Rectal smooth muscle tissue (tissue), 1 donor: ENCODE measurements around the gene PDE6A.

ENCODE experiments used
- H3K27ac ChIP-seq: one replicate; pipeline ENCODE4 v1.7.0; 2013; ENCODE audit warnings: low read depth, low read length, inconsistent platforms
- H3K27me3 ChIP-seq: one replicate; pipeline ENCODE4 v1.7.0; 2013; ENCODE audit warnings: low read length; ENCODE audit not compliant: control insufficient read depth, insufficient read depth
- H3K36me3 ChIP-seq: one replicate; pipeline ENCODE4 v1.7.0; 2013; ENCODE audit warnings: low read length; ENCODE audit not compliant: control insufficient read depth, insufficient read depth
- H3K4me1 ChIP-seq: one replicate; pipeline ENCODE4 v1.7.0; 2013; ENCODE audit warnings: low read length; ENCODE audit not compliant: control insufficient read depth, insufficient read depth
- H3K4me3 ChIP-seq: one replicate; pipeline ENCODE4 v1.7.0; 2013; ENCODE audit warnings: low read length
- H3K9ac ChIP-seq: one replicate; pipeline ENCODE4 v1.7.0; 2013; ENCODE audit warnings: low read length

The PDE6A gene

DNA sequence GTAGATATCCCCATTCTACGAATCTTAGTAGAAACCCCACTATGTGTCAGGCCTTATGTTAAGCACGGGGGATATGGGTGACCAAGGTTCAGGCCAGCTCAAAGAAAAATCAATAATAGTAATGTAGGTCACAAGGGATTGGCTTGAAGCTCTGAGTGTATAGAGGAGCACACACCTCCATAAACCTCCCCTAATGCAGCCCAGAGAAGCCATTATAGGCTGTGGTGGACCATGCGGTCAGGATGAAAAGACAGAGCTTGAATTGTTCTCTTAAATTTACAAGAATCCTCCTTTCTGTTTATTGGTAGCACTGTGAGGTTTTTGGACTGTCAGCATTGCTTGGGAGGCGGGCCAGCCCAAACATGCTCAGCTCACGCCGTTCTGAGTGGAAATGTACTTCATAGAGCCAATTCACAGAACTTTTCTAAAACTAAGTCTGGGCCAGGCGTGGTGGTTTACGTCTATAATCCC, 9.1 kb downstream of the PDE6A start:
- H3K27me3 ChIP-seq, result no peaks in the 10 kb centered on the region
- H3K36me3 ChIP-seq, result no peaks in the 10 kb centered on the region
- H3K4me1 ChIP-seq, result no peaks in the 10 kb centered on the region
- H3K27ac ChIP-seq, result no peak overlapping the region
- H3K9ac ChIP-seq, result no peak overlapping the region
- H3K4me3 ChIP-seq, result no peak overlapping the region

DNA sequence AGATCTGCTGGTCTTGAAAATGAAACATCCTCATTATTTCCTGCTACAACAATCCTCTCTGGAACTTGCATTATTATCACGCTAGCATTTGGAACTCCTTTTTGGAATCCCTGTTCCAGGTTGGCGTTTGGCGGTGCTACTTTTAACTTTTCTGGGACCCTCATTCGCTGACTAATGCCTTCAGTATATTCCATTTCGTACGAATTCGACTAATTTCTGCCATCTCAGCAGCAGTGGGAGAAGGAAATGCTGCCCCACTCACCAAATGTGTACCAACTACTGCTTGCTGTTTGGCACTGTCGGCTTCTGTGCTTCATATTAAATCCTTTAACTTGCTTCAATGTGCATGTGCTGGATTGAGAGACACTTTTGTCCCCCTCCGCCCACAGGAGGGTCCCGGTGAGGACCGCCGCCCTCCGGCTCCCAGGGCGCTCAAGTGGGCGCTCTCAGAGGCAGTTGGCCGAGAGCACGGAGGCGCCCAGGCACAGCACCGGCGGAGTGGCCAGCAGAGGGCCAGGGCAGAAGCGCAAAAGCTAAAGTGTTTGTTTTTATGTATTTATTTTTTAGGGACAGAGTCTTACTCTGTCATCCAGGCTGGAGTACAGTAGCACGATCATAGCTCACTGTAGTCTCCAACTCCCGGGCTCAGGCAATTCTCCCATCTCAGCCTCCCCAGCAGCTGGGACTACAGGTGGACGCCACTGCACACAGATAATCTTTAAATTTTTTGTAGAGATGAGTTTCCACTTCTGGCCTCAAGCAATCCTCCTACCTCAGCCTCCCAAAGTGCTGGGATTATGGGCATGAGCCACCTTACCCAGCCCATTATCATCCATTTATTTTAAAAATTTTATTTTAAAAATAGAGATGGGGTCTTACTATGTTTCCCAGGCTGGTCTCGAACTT, 11.9 kb downstream of the PDE6A start:
- Histone ChIP-seq H3K27me3 (no peaks in the 10 kb centered on the region), H3K4me3 (no peak overlapping the region), H3K4me1 (no peaks in the 10 kb centered on the region), H3K9ac (no peak overlapping the region), H3K27ac (no peak overlapping the region), H3K36me3 (no peaks in the 10 kb centered on the region)

DNA sequence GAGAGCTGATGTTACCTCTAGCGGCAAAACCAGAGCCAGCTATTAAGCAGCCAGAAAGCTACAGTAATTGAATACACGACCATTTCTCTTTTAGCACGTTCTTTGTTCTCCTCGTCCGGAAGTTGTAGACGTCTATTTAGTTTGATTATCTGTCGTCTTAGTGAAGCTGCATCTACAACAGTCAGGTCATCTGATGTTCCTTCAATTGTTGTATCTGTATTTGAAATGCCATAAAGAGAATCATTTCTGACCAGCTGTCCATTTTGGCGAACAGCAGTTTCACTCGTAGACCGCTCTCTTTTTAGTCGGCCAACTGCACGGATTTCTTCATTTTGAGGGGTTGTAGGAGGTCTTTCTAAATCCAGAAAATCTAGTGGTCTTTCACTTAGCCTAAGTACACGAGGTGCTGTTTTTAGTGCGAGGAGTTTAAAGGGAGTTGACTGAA, 12.6 kb downstream of the PDE6A start:
- no peaks in the 10 kb centered on the region for H3K27me3 ChIP-seq
- no peak overlapping the region for H3K27ac ChIP-seq
- no peak overlapping the region for H3K9ac ChIP-seq
- H3K36me3 ChIP-seq, result no peaks in the 10 kb centered on the region
- H3K4me1 ChIP-seq, result no peaks in the 10 kb centered on the region
- no peak overlapping the region for H3K4me3 ChIP-seq

DNA sequence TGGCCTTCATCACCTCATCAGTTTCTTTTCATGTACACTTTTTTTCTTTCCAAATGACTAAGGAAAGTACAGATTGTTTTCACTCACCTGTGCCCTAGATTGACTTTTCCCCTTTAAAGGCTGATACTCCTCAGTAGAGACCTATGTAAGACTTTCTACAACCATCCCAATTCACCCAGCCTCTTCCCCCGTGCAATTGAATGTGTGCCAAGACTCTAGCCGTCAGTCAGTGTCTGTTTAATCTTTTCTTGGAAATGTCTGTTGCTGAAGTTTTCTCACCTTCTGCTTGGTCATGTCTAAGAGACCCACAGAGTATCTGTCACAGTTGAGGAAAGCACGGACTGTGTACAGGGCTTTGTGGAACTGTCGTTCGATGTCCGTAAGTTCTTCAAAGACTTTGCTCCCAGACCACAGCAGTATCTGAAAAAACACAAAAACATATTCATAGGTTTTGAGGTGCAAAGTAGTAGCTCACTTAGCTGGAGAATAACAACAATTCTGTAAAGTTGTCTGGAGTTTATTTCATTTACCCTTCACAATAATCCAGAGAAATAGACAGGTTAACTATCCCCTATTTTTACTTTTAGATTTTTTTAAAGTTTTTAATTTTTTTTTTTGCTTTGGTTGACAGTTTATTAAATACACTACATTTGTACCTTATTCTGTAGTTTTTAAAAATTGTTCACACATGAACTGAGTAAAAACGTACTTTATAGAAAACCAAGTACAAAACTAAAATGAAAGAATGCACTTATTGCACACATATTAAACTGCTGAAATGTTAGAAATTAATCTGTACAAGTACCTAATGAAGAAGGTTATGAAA, 13.6 kb downstream of the PDE6A start:
- no peak overlapping the region for H3K4me3 ChIP-seq
- no peaks in the 10 kb centered on the region for H3K27me3 ChIP-seq
- H3K36me3 ChIP-seq, result no peaks in the 10 kb centered on the region
- H3K27ac ChIP-seq, result no peak overlapping the region
- H3K9ac ChIP-seq, result no peak overlapping the region
- no peaks in the 10 kb centered on the region for H3K4me1 ChIP-seq

DNA sequence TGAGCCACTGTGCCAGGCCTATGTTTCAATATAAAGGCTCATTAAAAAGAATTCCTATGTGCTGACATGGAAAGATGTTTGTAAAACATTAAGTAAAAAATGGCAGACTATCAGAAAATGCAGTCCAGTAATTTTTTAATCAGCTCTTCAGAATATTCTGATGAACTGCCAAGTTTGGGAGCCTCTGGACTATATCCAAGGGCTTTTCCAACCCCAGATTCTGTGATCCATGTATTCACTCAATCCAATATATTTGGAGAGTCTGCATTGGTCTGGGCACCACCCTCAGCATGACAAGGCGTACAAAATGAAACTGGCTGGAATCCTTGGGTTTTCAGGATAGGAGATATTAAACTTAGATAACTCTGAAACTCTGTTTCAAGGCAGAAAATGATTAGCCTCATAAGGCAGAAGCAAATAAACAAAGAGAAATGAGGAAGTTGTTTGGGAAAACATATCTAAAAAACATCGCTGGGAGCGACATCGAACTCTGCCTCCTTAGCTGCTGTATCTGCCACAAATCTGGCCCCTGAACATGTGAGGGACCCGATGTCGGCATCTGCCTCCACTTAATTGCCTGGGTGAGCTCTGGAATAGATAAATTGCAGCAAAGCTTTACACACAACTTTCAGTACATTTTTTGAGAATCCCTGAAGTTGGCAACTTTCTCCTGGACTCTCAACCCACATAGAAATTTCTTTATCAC, 14.4 kb downstream of the PDE6A start:
- no peak overlapping the region for H3K9ac ChIP-seq
- no peak overlapping the region for H3K27ac ChIP-seq
- no peak overlapping the region for H3K4me3 ChIP-seq
- no peaks in the 10 kb centered on the region for H3K36me3 ChIP-seq
- H3K27me3 ChIP-seq, result no peaks in the 10 kb centered on the region
- no peaks in the 10 kb centered on the region for H3K4me1 ChIP-seq

DNA sequence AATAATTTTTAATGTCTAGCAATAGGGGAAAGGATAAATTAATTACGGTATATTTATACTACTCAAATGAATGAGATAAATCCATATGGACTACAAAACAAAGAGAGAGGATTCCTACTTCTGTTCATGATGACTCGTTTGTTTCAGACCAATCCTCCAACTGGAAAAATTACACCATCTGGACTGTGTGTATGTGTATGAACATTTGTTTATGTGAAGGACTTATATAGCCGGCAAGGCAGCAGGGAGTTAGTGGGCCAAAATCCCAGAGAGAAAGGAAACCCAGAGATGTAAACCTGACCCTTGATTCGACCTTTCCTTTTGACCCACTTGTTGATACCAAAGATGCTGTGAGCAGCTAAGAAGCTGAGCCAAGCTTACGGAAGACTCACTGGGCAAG, 20.1 kb downstream of the PDE6A start:
- no peaks in the 10 kb centered on the region for H3K27me3 ChIP-seq
- H3K4me1 ChIP-seq, result no peaks in the 10 kb centered on the region
- no peak overlapping the region for H3K4me3 ChIP-seq
- no peaks in the 10 kb centered on the region for H3K36me3 ChIP-seq
- no peak overlapping the region for H3K9ac ChIP-seq
- H3K27ac ChIP-seq, result no peak overlapping the region

DNA sequence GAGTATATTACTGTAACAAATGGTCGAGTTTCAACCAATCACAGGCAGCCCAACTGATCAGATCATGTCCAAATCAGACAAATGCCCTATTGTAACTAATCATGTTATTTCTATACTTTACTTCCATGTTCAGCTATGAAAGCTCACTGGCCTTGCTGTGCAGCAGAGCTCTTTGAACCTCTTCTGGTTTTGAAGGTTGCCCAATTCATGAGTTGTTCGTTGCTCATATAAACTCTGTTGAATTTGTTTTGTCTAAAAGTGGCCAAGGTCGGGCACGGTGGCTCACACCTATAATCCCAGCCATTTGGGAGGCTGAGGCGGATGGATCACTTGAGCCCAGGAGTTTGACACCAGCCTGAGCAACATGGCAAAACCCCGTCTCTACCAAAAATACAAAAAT, 21.6 kb downstream of the PDE6A start:
- Histone ChIP-seq H3K9ac (no peak overlapping the region), H3K36me3 (no peaks in the 10 kb centered on the region), H3K27ac (no peak overlapping the region), H3K4me1 (no peaks in the 10 kb centered on the region), H3K4me3 (no peak overlapping the region), H3K27me3 (no peaks in the 10 kb centered on the region)

DNA sequence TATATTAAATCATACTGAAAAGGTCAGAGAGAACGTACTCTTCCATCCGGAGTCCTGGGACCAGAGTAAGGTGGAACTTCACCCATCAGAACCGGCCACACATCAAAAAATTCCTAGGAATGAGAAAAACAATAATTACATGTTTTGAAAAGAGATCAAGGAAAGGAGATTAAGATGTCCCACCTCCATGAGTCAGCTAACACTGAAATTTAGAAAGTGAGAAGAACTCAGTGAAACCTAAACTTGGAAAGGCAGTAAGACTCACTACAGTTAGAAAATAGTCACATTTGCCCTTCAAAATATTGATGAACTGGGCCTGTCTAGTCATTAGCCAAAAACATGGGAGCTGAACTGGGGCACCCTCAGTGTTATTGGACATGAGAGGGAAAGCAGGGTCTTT, 23.0 kb downstream of the PDE6A start:
- no peaks in the 10 kb centered on the region for H3K36me3 ChIP-seq
- no peak overlapping the region for H3K9ac ChIP-seq
- no peak overlapping the region for H3K27ac ChIP-seq
- H3K4me3 ChIP-seq, result no peak overlapping the region
- H3K4me1 ChIP-seq, result no peaks in the 10 kb centered on the region
- no peaks in the 10 kb centered on the region for H3K27me3 ChIP-seq

DNA sequence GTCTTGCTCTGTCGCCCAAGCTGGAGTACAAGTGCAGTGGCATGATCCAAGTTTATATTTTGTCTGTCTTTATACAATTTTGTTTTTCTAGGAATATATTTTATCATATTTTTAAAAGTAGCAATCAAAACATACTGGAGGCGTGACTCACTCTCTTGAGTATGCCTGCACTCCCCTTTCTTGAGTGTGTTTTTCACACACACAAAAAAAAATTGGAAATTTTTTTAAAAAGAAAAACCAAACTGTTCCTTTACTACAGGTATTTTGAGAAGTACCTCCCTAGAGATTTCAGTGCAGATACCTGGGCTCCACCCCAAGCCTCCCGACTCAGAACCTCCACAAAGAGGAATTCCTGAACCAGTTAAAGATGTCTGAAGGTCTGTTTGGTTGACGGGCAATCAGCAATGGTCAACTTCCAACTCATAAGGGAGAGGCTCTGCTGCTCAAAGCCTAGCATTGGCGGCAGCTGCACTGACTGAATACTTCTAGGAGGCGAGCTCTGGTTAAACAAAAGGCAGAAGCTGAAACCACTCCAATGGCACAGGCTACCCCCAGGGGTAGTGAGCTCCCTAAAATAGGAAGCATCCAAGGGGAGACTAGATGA, 27.4 kb downstream of the PDE6A start:
- Histone ChIP-seq H3K4me1 (no peaks in the 10 kb centered on the region), H3K27ac (no peak overlapping the region), H3K27me3 (no peaks in the 10 kb centered on the region), H3K9ac (no peak overlapping the region), H3K4me3 (no peak overlapping the region), H3K36me3 (no peaks in the 10 kb centered on the region)

DNA sequence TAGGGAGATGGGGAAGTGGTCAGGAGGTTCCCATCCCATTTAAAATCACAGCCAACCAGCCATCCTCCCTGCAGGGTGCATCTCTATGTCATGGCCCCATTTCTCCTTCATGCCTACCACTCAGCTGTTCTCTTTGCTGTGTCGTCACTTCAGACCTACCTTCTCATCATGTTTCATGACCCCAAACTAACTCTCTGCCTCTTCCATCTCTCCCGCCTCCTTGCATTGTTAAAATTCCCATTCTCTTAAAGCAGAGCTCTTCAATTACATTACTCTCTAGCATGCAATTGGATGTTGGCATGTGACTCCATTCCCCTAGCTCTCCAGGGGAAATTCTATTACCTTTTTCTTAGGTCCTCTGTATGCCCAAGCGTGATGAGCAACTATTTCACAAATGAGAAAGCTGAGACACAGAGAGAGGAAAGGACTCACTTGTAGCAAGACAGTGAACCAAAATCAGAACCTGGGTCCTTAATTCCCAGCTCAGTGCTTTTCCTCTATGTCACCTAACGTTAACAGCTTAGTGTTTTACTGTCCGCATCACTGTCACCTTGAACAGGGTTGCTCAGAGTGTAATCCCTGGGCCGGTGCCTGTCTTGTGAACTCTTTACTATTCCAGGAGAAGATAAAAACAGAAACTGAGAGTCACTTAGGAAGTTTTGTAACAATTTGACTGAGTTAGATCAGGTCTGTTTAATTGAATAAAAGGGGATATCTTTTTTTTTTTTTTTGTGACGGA, 28.1 kb downstream of the PDE6A start:
- H3K9ac ChIP-seq, result no peak overlapping the region
- no peaks in the 10 kb centered on the region for H3K4me1 ChIP-seq
- H3K27ac ChIP-seq, result no peak overlapping the region
- H3K36me3 ChIP-seq, result no peaks in the 10 kb centered on the region
- H3K27me3 ChIP-seq, result no peaks in the 10 kb centered on the region
- no peak overlapping the region for H3K4me3 ChIP-seq

DNA sequence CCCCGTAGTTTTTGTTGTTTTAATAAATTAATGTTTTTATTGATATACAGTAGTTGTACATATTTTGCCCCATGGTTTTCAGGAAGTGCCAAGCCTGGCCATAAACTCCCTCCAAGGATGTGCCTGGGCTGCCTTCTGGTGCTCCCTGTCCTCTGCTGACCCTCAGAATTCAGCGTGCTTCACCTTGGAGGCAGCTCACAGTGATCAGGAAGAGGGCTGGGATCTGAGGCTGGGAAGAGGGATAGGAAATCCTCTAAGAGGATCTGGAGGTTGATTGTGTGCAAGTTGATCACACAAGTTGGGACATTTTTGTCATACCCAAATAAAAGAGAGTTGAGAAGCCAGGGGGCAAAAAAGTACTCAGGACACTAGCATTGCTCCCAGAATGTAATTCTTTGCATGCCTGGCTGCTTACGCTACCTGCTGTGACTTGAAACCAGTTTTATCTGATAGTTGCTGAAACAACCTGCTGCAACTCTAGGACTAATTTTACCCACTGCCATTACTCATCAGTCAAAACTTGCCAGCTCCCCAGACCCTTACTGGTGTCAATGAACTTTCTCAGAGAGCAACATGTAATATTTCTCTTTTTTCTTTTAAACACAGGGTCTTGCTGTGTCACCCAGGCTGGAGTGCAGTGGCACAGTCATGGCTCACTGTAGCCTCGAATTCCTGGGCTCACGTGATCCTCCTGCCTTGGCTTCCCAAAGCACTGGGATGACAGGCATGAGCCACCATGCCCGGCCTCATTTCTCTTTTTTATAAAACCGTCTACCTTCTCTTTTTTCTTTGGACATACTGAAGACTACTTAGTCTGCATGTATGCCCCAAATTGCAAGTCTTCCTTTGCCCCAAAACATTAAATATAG, 29.0 kb downstream of the PDE6A start:
- Histone ChIP-seq H3K4me3 (no peak overlapping the region), H3K4me1 (no peaks in the 10 kb centered on the region), H3K27ac (no peak overlapping the region), H3K9ac (no peak overlapping the region), H3K27me3 (no peaks in the 10 kb centered on the region), H3K36me3 (no peaks in the 10 kb centered on the region)
